ENCODE results near the gene AGAP2. TPM values are rescaled to one million over a fixed set of nuclear protein-coding genes. Genes with fewer than 3 reads are reported as not detected.

Gene AGAP2
- total RNA-seq, 1 experiment from 2014 or later = 5.3 TPM

DNA sequence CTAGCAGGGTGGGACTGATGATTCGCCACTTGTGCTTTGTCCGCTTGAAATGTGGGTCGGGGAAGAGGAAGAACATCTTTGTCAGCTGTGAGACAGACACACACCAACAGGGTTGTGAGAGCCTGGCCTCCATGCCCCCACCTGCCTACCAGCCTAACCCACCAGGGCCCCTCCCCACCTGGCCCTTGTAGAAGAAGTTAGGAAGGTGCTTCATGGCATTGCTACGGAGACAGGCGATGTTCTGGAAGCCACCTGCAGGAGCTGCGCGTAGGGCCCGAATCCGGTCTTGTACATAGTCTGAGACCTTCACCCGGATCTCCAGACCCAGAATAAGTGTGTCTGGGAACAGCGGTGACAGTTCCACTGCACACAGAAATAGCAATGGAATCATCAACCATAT, 31.1 kb upstream of the AGAP2 start:
- H2BK15ac ChIP-seq (ENCODE audit: low read depth, low read length) = no peak overlapping the region

More for the DNA sequence above, 31.1 kb upstream of the AGAP2 start:
- no peak overlapping the region for H2BK5ac ChIP-seq (ENCODE audit: insufficient read length, low read length)
- no peak overlapping the region for H2BK20ac ChIP-seq (ENCODE audit: low read depth, low read length, poor library complexity, severe bottlenecking)
- peaks cover 22 to 37% of the 10 kb centered on the region in 2 experiments for H3K4me1 Mint-ChIP-seq
- no peak overlapping the region for H2AK5ac ChIP-seq (ENCODE audit: insufficient read length, low read length)
- no peak overlapping the region for H2BK120ac ChIP-seq (ENCODE audit: low read depth, low read length, poor library complexity, severe bottlenecking)
- H3K27ac Mint-ChIP-seq = no peak overlapping the region
- no peak overlapping the region for H2BK12ac ChIP-seq (ENCODE audit: insufficient read length, low read depth, low read length)
- peaks cover 20 to 39% (median 31%) of the 10 kb centered on the region in 3 experiments for H3K36me3 Mint-ChIP-seq (ENCODE audit: insufficient read depth in 1 of 3, low read depth in 3 of 3)
- H3T11ph ChIP-seq (ENCODE audit: low read length) = no peak overlapping the region
- no peaks in the 10 kb centered on the region for H4K20me1 ChIP-seq (ENCODE audit: control insufficient read depth, insufficient read depth, insufficient read length)
- peaks cover 31% of the 10 kb centered on the region for H3K27me3 Mint-ChIP-seq (ENCODE audit: low read depth)
- DNase-seq = no peak
- H3K79me2 ChIP-seq (ENCODE audit: insufficient read depth, low read length) = no peaks in the 10 kb centered on the region
- H3K27ac ChIP-seq (ENCODE audit: insufficient read length, low read depth, low read length) = no peak overlapping the region
- WGBS (ENCODE audit: extremely low coverage, insufficient read length, low lambda C conversion rate) = no CpG with 5 or more reads among the region's 11 CpGs
- H3K9me3 Mint-ChIP-seq = no peaks in the 10 kb centered on the region
- H3K4me1 ChIP-seq (ENCODE audit: insufficient read depth, low read length) = peaks cover 3% of the 10 kb centered on the region; the same call in 1 of the 2 replicates
- H3K23ac ChIP-seq (ENCODE audit: insufficient read length, low read depth, low read length) = no peak overlapping the region
- H4K91ac ChIP-seq (ENCODE audit: insufficient read length, low read depth, low read length) = no peak overlapping the region
- H2AFZ ChIP-seq (ENCODE audit: low read length) = no peak overlapping the region
- no peak for TF ChIP-seq CTCF (conservative IDR thresholded peaks at IDR 0.05)
- H3K23me2 ChIP-seq (ENCODE audit: insufficient read length, low read depth, low read length, poor library complexity, severe bottlenecking) = peaks cover 33% of the 10 kb centered on the region
- no peak overlapping the region for H3K56ac ChIP-seq (ENCODE audit: insufficient read length, low read depth, low read length)
- no peak overlapping the region for H4K5ac ChIP-seq (ENCODE audit: insufficient read length, low read depth, low read length)
- no peak overlapping the region for H3K18ac ChIP-seq (ENCODE audit: insufficient read length, low read depth, low read length)
- no peak overlapping the region for H3K9ac ChIP-seq (ENCODE audit: extremely low read depth, insufficient read length, low read length)
- no peaks in the 10 kb centered on the region for H3K9me3 ChIP-seq (ENCODE audit: control insufficient read depth, low read depth, low read length)
- H3K4ac ChIP-seq (ENCODE audit: low read depth, low read length) = no peak overlapping the region
- H3K4me2 ChIP-seq (ENCODE audit: insufficient read depth, insufficient read length, low read length) = no peak overlapping the region
- H3K27me3 ChIP-seq (ENCODE audit: insufficient read depth, low read length) = peaks cover 21% of the 10 kb centered on the region; the same call in 1 of the 2 replicates
- H3K4me3 Mint-ChIP-seq = peak overlapping the region; percentile 3 to 21; a peak in 1 of 5 replicates
- no peaks in the 10 kb centered on the region for H3K79me1 ChIP-seq (ENCODE audit: insufficient read depth, low read depth, low read length, poor library complexity, severe bottlenecking)
- H3K14ac ChIP-seq (ENCODE audit: insufficient read depth, low read length) = no peak overlapping the region
- no peak overlapping the region for H4K8ac ChIP-seq (replicated peaks; ENCODE audit: insufficient read length, low read depth, low read length)

All from H9 (cell line).